Right renal pelvis (tissue), 4 donors: ENCODE measurements around the gene PIK3AP1. TPM values are rescaled to one million over a fixed set of nuclear protein-coding genes. Genes with fewer than 3 reads are reported as not detected.
A peak's percentile ranks its signal among the peaks of the same experiment; 100 is the strongest.
"Not testable (repeated sequence)": the region's sequence is repeated elsewhere in the genome, so short reads cannot be mapped to it uniquely, and the experiment has no call there.

Source experiments
- DNase-seq, 4 donors: peaks; one replicate each; pipeline ENCODE4 v3.0.0-alpha.2; 2013; ENCODE audit warnings: low read depth in 4 of 4, low spot score in 3 of 4, missing footprints in 1 of 4
- polyA plus RNA-seq, 4 donors: library from polyadenylated mRNA; unstranded; fragments of 120-200 nt; gene quantifications; one replicate each; pipeline ENCODE4 v1.2.1, GENCODE V29; 2013; ENCODE audit not compliant: insufficient read length in 4 of 4

The PIK3AP1 gene
- polyA plus RNA-seq, result 1 to 10 TPM; 4.3 to 5.5 (median 5.3) TPM

- peak in 2 of 4 donors; percentile 12 to 15 for DNase-seq
These were observed at the start of gene PIK3AP1 for GRCh38 chr10:96720422-96721206. Gene PIK3AP1, minus strand, starts transcription at chr10:96720514. Its CDS starts 120 bp downstream, at chr10:96720394.

- DNase-seq, result no peak
These were observed 47.8 kb upstream of the PIK3AP1 start for GRCh38 chr10:96768136-96768535.

GRCh38 chr10:96767611-96768010, 47.3 kb upstream of the PIK3AP1 start:
- DNase-seq, result no peak

GRCh38 chr10:96765406-96766240, 45.3 kb upstream of the PIK3AP1 start:
- peak; percentile 7 to 25 (median 10) for DNase-seq

- no peak for DNase-seq
These were observed 44.2 kb upstream of the PIK3AP1 start for GRCh38 chr10:96764425-96765060.

- DNase-seq, result no peak
These were observed 38.1 kb upstream of the PIK3AP1 start for GRCh38 chr10:96758423-96758822.

- DNase-seq, result no peak
These were observed 36.0 kb upstream of the PIK3AP1 start for GRCh38 chr10:96756111-96756903.

GRCh38 chr10:96753956-96754355, 33.6 kb upstream of the PIK3AP1 start:
- no peak for DNase-seq

- no peak for DNase-seq
These were observed 32.1 kb upstream of the PIK3AP1 start for GRCh38 chr10:96752375-96752774.

- not testable (repeated sequence) for DNase-seq
These were observed 30.0 kb upstream of the PIK3AP1 start for GRCh38 chr10:96750316-96750715.

- DNase-seq, result no peak
These were observed 27.6 kb upstream of the PIK3AP1 start for GRCh38 chr10:96747734-96748550.

GRCh38 chr10:96746503-96746902, 26.2 kb upstream of the PIK3AP1 start:
- DNase-seq, result no peak

- no peak for DNase-seq
These were observed 25.6 kb upstream of the PIK3AP1 start for GRCh38 chr10:96745950-96746349.

GRCh38 chr10:96743988-96744585, 23.8 kb upstream of the PIK3AP1 start:
- DNase-seq, result no peak

GRCh38 chr10:96741557-96741956, 21.2 kb upstream of the PIK3AP1 start:
- not testable (repeated sequence) for DNase-seq

GRCh38 chr10:96740579-96741281, 20.4 kb upstream of the PIK3AP1 start:
- no peak for DNase-seq

- no peak for DNase-seq
These were observed 19.8 kb upstream of the PIK3AP1 start for GRCh38 chr10:96740141-96740540.

- DNase-seq, result not testable (repeated sequence)
These were observed 17.1 kb upstream of the PIK3AP1 start for GRCh38 chr10:96737307-96737902.
